HEK293 (cell line): ENCODE measurements around the gene ADIPOR1.
A peak's percentile ranks its signal among the peaks of the same experiment; 100 is the strongest.

Experiments
- GLIS1 ChIP-seq: fragments of 450-650 bp; formaldehyde crosslinking; IDR thresholded peaks from 2 replicates; pipeline ENCODE4 v1.5.1; 2016; ENCODE audit warnings: missing biosample characterization, missing genetic modification characterization
- INSM2 ChIP-seq: fragments of 450-650 bp; formaldehyde crosslinking; IDR thresholded peaks from 2 replicates; pipeline ENCODE4 v1.5.1; 2016; ENCODE audit warnings: missing biosample characterization, missing genetic modification characterization
- MYNN ChIP-seq: fragments of 450-650 bp; formaldehyde crosslinking; IDR thresholded peaks from 2 replicates; pipeline ENCODE4 v1.5.1; 2016; ENCODE audit warnings: missing biosample characterization, missing genetic modification characterization, borderline replicate concordance
- SALL2 ChIP-seq: fragments of 450-650 bp; formaldehyde crosslinking; IDR thresholded peaks from 2 replicates; pipeline ENCODE4 v1.5.0; 2017; ENCODE audit warnings: missing biosample characterization, mild to moderate bottlenecking, missing genetic modification characterization, borderline replicate concordance
- SCRT1 ChIP-seq: fragments of 450-650 bp; formaldehyde crosslinking; IDR thresholded peaks from 2 replicates; pipeline ENCODE4 v1.5.1; 2016; ENCODE audit warnings: missing biosample characterization, missing genetic modification characterization, borderline replicate concordance
- SCRT2 ChIP-seq: fragments of 450-650 bp; formaldehyde crosslinking; IDR thresholded peaks from 2 replicates; pipeline ENCODE4 v1.5.1; 2016; ENCODE audit warnings: missing biosample characterization, missing genetic modification characterization
- SP3 ChIP-seq: fragments of 450-650 bp; formaldehyde crosslinking; IDR thresholded peaks from 2 replicates; pipeline ENCODE4 v1.5.1; 2016; ENCODE audit warnings: missing biosample characterization, missing genetic modification characterization
- TSHZ1 ChIP-seq: fragments of 450-650 bp; formaldehyde crosslinking; IDR thresholded peaks from 2 replicates; pipeline ENCODE4 v1.5.1; 2016; ENCODE audit warnings: missing biosample characterization, missing genetic modification characterization, borderline replicate concordance
- WT1 ChIP-seq: fragments of 450-650 bp; formaldehyde crosslinking; IDR thresholded peaks from 2 replicates; pipeline ENCODE4 v1.5.1; 2016; ENCODE audit warnings: missing biosample characterization, missing genetic modification characterization
- ZBTB21 ChIP-seq: fragments of 450-650 bp; formaldehyde crosslinking; IDR thresholded peaks from 2 replicates; pipeline ENCODE4 v1.5.1; 2017; ENCODE audit warnings: missing biosample characterization, missing genetic modification characterization
- ZEB2 ChIP-seq: fragments of 450-650 bp; formaldehyde crosslinking; IDR thresholded peaks from 2 replicates; pipeline ENCODE4 v1.5.1; 2016; ENCODE audit warnings: missing biosample characterization, missing genetic modification characterization
- ZNF175 ChIP-seq: fragments of 450-650 bp; formaldehyde crosslinking; IDR thresholded peaks from 2 replicates; pipeline ENCODE4 v1.5.1; 2016; ENCODE audit warnings: missing biosample characterization, missing genetic modification characterization
- ZNF184 ChIP-seq: fragments of 450-650 bp; IDR thresholded peaks from 2 replicates; pipeline ENCODE4 v1.5.1; 2018; ENCODE audit warnings: missing biosample characterization, mild to moderate bottlenecking, missing genetic modification characterization
- ZNF221 ChIP-seq: fragments of 450-650 bp; formaldehyde crosslinking; IDR thresholded peaks from 2 replicates; pipeline ENCODE4 v1.5.1; 2017; ENCODE audit warnings: missing biosample characterization, missing genetic modification characterization, borderline replicate concordance
- ZNF26 ChIP-seq: fragments of 450-650 bp; formaldehyde crosslinking; IDR thresholded peaks from 2 replicates; pipeline ENCODE4 v1.5.1; 2016; ENCODE audit warnings: missing biosample characterization, missing genetic modification characterization
- ZNF280C ChIP-seq: fragments of 450-650 bp; formaldehyde crosslinking; IDR thresholded peaks from 2 replicates; pipeline ENCODE4 v1.5.1; 2016; ENCODE audit warnings: missing biosample characterization, missing genetic modification characterization
- ZNF423 ChIP-seq: fragments of 450-650 bp; formaldehyde crosslinking; IDR thresholded peaks from 2 replicates; pipeline ENCODE4 v1.5.1; 2016; ENCODE audit warnings: missing biosample characterization, missing genetic modification characterization
- ZNF513 ChIP-seq: fragments of 450-650 bp; IDR thresholded peaks from 2 replicates; pipeline ENCODE4 v1.5.1; 2018; ENCODE audit warnings: missing biosample characterization, missing genetic modification characterization
- ZNF610 ChIP-seq: fragments of 450-650 bp; formaldehyde crosslinking; IDR thresholded peaks from 2 replicates; pipeline ENCODE4 v1.5.1; 2016; ENCODE audit warnings: missing biosample characterization, missing genetic modification characterization, borderline replicate concordance
- ZNF639 ChIP-seq: fragments of 450-650 bp; formaldehyde crosslinking; IDR thresholded peaks from 2 replicates; pipeline ENCODE4 v1.5.1; 2016; ENCODE audit warnings: missing biosample characterization, missing genetic modification characterization
- ZNF692 ChIP-seq: fragments of 450-650 bp; formaldehyde crosslinking; IDR thresholded peaks from 2 replicates; pipeline ENCODE4 v1.5.1; 2016; ENCODE audit warnings: missing biosample characterization, missing genetic modification characterization
- ZNF76 ChIP-seq: fragments of 450-650 bp; formaldehyde crosslinking; IDR thresholded peaks from 2 replicates; pipeline ENCODE4; 2016; ENCODE audit warnings: low read depth, missing biosample characterization, missing genetic modification characterization, borderline replicate concordance
- ZNF776 ChIP-seq: fragments of 450-650 bp; formaldehyde crosslinking; IDR thresholded peaks from 2 replicates; pipeline ENCODE4 v1.5.0; 2017; ENCODE audit warnings: missing biosample characterization, missing genetic modification characterization, borderline replicate concordance
- ZSCAN30 ChIP-seq: fragments of 450-650 bp; IDR thresholded peaks from 2 replicates; pipeline ENCODE4 v1.5.1; 2018; ENCODE audit warnings: missing biosample characterization, mild to moderate bottlenecking, missing genetic modification characterization, moderate library complexity

ADIPOR1 gene

GRCh38 chr1:202959276-202959620, 1.1 kb upstream of the ADIPOR1 start (continued):
- TF ChIP-seq ZNF280C (tag by site-specific recombination) (no peak), ZNF776 (tag by site-specific recombination) (no peak), ZNF184 (tag by site-specific recombination) (peak; percentile 32; the same call in 1 of the 2 replicates), SP3 (tag by site-specific recombination) (peak; percentile 25), SCRT1 (peak; percentile 78), GLIS1 (tag by site-specific recombination) (peak; percentile 29; the same call in 1 of the 2 replicates), ZSCAN30 (tag by site-specific recombination) (0 out of 2 replicates have a peak, but pooled peaks have one; percentile 22), ZNF221 (tag by site-specific recombination) (no peak), ZNF423 (tag by site-specific recombination) (no peak), ZNF76 (tag by site-specific recombination) (no peak), INSM2 (tag by site-specific recombination) (peak; percentile 58; the same call in 1 of the 2 replicates), MYNN (tag by site-specific recombination) (peak; percentile 82), ZNF513 (tag by site-specific recombination) (no peak), TSHZ1 (0 out of 2 replicates have a peak, but pooled peaks have one; percentile 41), ZNF175 (tag by site-specific recombination) (no peak), ZEB2 (tag by site-specific recombination) (peak; percentile 91), ZNF610 (tag by site-specific recombination) (no peak), ZNF639 (tag by site-specific recombination) (no peak), SALL2 (tag by site-specific recombination) (no peak), WT1 (peak; percentile 36; the same call in 1 of the 2 replicates), ZBTB21 (no peak), ZNF692 (tag by site-specific recombination) (peak; percentile 68; the same call in 1 of the 2 replicates), ZNF26 (no peak), SCRT2 (tag by site-specific recombination) (peak; percentile 98)
